Hepatocyte (in vitro differentiated cells): ENCODE measurements around the gene PYGM.

Experiments used
- EZH2 ChIP-seq: fragments of 200-600 bp; sonication (generic); IDR thresholded peaks from 2 replicates; pipeline ENCODE4 v1.6.1; 2016; ENCODE audit warnings: antibody characterized with exemption, mild to moderate bottlenecking, borderline replicate concordance
- EZH2phosphoT487 ChIP-seq: fragments of 200-600 bp; sonication (generic); IDR thresholded peaks from one replicate; pipeline ENCODE4 v1.6.1; 2018; ENCODE audit warnings: antibody characterized with exemption, mild to moderate bottlenecking, low read depth, moderate library complexity; ENCODE audit not compliant: unreplicated experiment, severe bottlenecking
- TF ChIP-seq, protein P1 (sequence below): fragments of 200-600 bp; sonication (generic); IDR thresholded peaks from 2 replicates; pipeline ENCODE4 v1.5.1; 2016; ENCODE audit warnings: antibody characterized with exemption, mild to moderate bottlenecking; ENCODE audit not compliant: poor library complexity

DNA sequence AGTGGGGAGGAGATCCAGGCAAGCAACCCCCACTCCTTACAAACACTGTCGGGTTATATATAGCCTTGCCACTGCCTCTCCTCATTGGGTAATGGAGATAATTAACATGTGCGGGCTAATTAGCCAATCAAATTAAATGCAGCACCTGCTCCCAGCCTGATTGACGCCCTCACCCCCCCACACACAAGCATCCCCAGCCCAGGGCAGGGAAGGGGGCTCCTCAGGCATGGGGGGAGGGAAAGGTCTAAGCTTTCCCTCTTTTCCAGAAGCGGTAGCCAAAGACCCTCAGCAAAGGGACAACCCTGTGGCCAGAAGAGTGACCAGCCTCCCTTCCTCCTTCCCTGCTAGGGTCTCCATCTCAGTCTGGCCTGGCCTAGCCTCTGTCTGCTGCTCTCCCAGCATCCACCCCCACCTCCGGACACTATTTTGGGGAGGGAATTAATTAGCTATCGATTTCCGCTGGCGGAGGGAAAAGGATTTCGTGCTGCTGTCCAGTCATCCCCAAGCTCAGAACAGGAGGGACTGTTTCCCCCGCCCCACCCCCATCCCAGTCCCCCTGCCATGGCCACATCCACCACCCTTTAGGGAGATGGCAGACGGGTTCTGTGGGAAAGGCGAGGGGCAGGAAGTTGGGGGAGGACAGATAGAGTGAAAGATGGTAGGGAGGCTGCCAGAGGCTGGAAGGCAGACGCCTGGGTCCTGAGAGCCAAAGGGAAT lies 43.9 kb downstream of the PYGM start:
- TF ChIP-seq, protein P1, sequence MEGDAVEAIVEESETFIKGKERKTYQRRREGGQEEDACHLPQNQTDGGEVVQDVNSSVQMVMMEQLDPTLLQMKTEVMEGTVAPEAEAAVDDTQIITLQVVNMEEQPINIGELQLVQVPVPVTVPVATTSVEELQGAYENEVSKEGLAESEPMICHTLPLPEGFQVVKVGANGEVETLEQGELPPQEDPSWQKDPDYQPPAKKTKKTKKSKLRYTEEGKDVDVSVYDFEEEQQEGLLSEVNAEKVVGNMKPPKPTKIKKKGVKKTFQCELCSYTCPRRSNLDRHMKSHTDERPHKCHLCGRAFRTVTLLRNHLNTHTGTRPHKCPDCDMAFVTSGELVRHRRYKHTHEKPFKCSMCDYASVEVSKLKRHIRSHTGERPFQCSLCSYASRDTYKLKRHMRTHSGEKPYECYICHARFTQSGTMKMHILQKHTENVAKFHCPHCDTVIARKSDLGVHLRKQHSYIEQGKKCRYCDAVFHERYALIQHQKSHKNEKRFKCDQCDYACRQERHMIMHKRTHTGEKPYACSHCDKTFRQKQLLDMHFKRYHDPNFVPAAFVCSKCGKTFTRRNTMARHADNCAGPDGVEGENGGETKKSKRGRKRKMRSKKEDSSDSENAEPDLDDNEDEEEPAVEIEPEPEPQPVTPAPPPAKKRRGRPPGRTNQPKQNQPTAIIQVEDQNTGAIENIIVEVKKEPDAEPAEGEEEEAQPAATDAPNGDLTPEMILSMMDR, result no peak
- TF ChIP-seq EZH2 (no peak), EZH2phosphoT487 (no peak)
